Activated CD8-positive, alpha-beta T cell treated with anti-CD3 and anti-CD28 coated beads for 36 hours (primary cell): ENCODE results near the gene PFKL. TPM values are rescaled to one million over a fixed set of nuclear protein-coding genes. Genes with fewer than 3 reads are reported as not detected.

ENCODE experiments used
- ATAC-seq: fragments of 200-7000 bp; cut with Tn5 transposase; one replicate; pipeline ENCODE4 v1.10.0; 2021; ENCODE audit warnings: mild to moderate bottlenecking, moderate library complexity
- CTCF ChIA-PET: fragments of 350-600 bp; sonication (Branson Sonifier 250); formaldehyde crosslinking; loops from one replicate; lab custom pipeline; 2021; ENCODE audit warnings: antibody characterized with exemption; lab: Charles Lee
- POLR2A ChIA-PET: fragments of 350-600 bp; sonication (Branson Sonifier 250); formaldehyde crosslinking; loops from one replicate; lab custom pipeline; 2021; ENCODE audit warnings: antibody characterized with exemption; lab: Charles Lee
- DNase-seq: peaks from one replicate; pipeline ENCODE4 v3.0.0-alpha.2; 2020
- H3K27ac Mint-ChIP-seq: one replicate; pipeline ENCODE4 v1.8.0; 2021; ENCODE audit warnings: mild to moderate bottlenecking, mixed read lengths
- H3K27me3 Mint-ChIP-seq: one replicate; pipeline ENCODE4 v1.8.0; 2021; ENCODE audit warnings: mixed read lengths
- H3K36me3 Mint-ChIP-seq: one replicate; pipeline ENCODE4 v1.8.0; 2021; ENCODE audit warnings: low read depth, mixed read lengths
- H3K4me1 Mint-ChIP-seq: one replicate; pipeline ENCODE4 v1.8.0; 2021; ENCODE audit warnings: low read depth, mixed read lengths
- H3K4me3 Mint-ChIP-seq: one replicate; pipeline ENCODE4 v1.8.0; 2021; ENCODE audit warnings: mild to moderate bottlenecking, moderate library complexity, mixed read lengths
- H3K9me3 Mint-ChIP-seq: one replicate; pipeline ENCODE4 v1.8.0; 2021; ENCODE audit warnings: mixed read lengths
- intact Hi-C: fragments of 100-400 bp; cut with micrococcal nuclease; formaldehyde crosslinking; loops from one replicate; pipeline ENCODE4 v1.10.0; 2022
- total RNA-seq, 2 experiments: library from RNA; stranded (reverse); gene quantifications; one replicate each; pipeline ENCODE4 v1.2.3, GENCODE V29; 2021
- TF ChIP-seq, protein P1 (sequence below): fragments of 200-600 bp; IDR thresholded peaks from one replicate; pipeline ENCODE4 v1.8.0; 2022; ENCODE audit warnings: antibody characterized with exemption, mild to moderate bottlenecking

The PFKL gene
- total RNA-seq, 2 experiments from 2014 or later = 188 to 200 TPM

DNA sequence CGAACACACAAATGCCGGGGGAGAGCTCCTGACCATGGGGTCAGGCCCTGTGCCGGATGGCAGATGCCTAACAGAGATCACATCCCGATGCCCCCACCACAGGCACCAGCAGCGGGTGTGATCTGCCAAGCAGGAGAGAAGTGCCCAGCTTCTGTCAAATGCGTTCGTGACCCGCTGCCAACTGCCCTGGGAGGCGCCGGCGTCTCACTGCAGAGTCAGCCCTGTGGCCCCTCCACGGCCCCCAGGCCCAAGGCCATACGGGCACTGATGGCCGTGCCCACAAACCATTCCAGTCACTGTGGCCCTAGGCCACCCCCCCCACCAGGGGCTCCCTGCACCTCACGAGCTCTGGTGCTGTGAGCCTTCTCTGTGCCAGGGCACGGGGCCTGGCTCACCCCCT is 31.4 kb downstream of the PFKL start:
- Mint-ChIP-seq H3K4me1 (no peaks in the 10 kb centered on the region), H3K27me3 (no peaks in the 10 kb centered on the region), H3K27ac (no peak overlapping the region), H3K36me3 (no peaks in the 10 kb centered on the region), H3K9me3 (no peaks in the 10 kb centered on the region), H3K4me3 (no peak overlapping the region)
- CTCF ChIA-PET = interaction anchor here (1.2 kb wide), 1 partner anchor 11 kb away, joined by 3 read pairs; no protein-coding TSS in a partner anchor
- DNase-seq (no peak), ATAC-seq (no peak)
- intact Hi-C loops = no loop called here
- POLR2A ChIA-PET = interaction anchor here (0.9 to 1.7 kb wide), 6 partner anchors 9 to 81 kb away, joined by 3 to 5 read pairs (median 4); partner anchors contain the start of gene TRPM2
- TF ChIP-seq, protein P1, sequence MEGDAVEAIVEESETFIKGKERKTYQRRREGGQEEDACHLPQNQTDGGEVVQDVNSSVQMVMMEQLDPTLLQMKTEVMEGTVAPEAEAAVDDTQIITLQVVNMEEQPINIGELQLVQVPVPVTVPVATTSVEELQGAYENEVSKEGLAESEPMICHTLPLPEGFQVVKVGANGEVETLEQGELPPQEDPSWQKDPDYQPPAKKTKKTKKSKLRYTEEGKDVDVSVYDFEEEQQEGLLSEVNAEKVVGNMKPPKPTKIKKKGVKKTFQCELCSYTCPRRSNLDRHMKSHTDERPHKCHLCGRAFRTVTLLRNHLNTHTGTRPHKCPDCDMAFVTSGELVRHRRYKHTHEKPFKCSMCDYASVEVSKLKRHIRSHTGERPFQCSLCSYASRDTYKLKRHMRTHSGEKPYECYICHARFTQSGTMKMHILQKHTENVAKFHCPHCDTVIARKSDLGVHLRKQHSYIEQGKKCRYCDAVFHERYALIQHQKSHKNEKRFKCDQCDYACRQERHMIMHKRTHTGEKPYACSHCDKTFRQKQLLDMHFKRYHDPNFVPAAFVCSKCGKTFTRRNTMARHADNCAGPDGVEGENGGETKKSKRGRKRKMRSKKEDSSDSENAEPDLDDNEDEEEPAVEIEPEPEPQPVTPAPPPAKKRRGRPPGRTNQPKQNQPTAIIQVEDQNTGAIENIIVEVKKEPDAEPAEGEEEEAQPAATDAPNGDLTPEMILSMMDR = no peak

DNA sequence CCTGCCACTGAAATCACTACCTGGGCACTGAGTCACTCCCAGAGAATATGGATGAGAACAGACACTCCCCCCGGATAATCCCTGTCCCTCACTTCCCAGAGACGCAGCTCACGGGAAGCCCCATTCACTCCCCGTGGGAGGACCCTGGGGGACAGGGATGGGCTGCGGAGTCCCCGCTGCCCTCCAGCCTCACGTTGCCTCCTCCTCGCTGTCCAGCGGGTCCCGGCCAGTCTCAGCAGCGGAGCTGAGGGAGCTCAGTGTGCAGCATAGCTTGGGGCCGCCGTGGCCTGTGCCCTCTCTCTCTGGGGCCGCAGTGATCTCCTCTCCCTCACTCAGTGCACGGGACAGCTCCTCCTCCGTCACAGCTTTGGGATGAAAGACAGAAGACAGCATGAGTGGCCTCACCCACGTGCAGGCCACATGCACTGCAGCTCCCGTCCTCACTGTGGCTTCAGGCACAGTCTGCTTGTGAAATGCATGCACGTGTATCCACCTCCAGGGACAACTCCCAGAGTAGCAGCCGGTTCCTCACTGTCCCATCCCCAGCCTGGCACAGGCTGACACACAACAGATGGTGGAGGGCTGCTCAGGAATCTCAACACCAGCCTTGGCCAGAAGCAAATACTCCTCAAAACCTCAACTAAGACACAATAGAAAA is 31.9 kb downstream of the PFKL start:
- POLR2A ChIA-PET = interaction anchor here (0.9 to 1.7 kb wide), 6 partner anchors 8 to 80 kb away, joined by 3 to 5 read pairs (median 4); partner anchors contain the start of gene TRPM2
- no peak overlapping the region for H3K27ac Mint-ChIP-seq

GRCh38 chr21:44332383-44332782 is 32.5 kb downstream of the PFKL start:
- no peak overlapping the region for H3K4me3 Mint-ChIP-seq
- H3K27ac Mint-ChIP-seq = no peak overlapping the region
- POLR2A ChIA-PET = interaction anchor here (0.9 to 2.0 kb wide), 3 partner anchors 8 to 10 kb away, joined by 3 to 7 read pairs (median 3); no protein-coding TSS in a partner anchor
- ATAC-seq (no peak), DNase-seq (no peak)
- intact Hi-C loops = no loop called here
- H3K4me1 Mint-ChIP-seq = no peaks in the 10 kb centered on the region
- TF ChIP-seq, protein P1 = no peak
- H3K36me3 Mint-ChIP-seq = peaks cover 3% of the 10 kb centered on the region
- no peaks in the 10 kb centered on the region for H3K9me3 Mint-ChIP-seq
- no peaks in the 10 kb centered on the region for H3K27me3 Mint-ChIP-seq
- CTCF ChIA-PET = no interaction called here

More for the DNA sequence above, 31.9 kb downstream of the PFKL start:
- intact Hi-C loops = no loop called here
- Mint-ChIP-seq H3K9me3 (no peaks in the 10 kb centered on the region), H3K27me3 (no peaks in the 10 kb centered on the region), H3K36me3 (no peaks in the 10 kb centered on the region), H3K4me3 (no peak overlapping the region), H3K4me1 (no peaks in the 10 kb centered on the region)
- CTCF ChIA-PET = interaction anchor here (1.2 kb wide), 1 partner anchor 12 kb away, joined by 3 read pairs; no protein-coding TSS in a partner anchor
- ATAC-seq = no peak
- no peak for DNase-seq
- TF ChIP-seq, protein P1 = no peak

- H3K9me3 Mint-ChIP-seq = no peaks in the 10 kb centered on the region
- ATAC-seq (no peak), DNase-seq (no peak)
- ChIA-PET POLR2A (interaction anchor here (1.3 to 2.0 kb wide), 2 partner anchors 10 to 18 kb away, joined by 4 to 7 read pairs; no protein-coding TSS in a partner anchor), CTCF (no interaction called here)
- intact Hi-C loops = no loop called here
- H3K27ac Mint-ChIP-seq = no peak overlapping the region
- TF ChIP-seq, protein P1 = no peak
- peaks cover 3% of the 10 kb centered on the region for H3K36me3 Mint-ChIP-seq
- H3K4me1 Mint-ChIP-seq = peaks cover 4% of the 10 kb centered on the region
- no peak overlapping the region for H3K4me3 Mint-ChIP-seq
- H3K27me3 Mint-ChIP-seq = no peaks in the 10 kb centered on the region
These were observed 33.1 kb downstream of the PFKL start for GRCh38 chr21:44332965-44333364.
